ENCODE measurements around the gene MAN2A1. TPM values are rescaled to one million over a fixed set of nuclear protein-coding genes. Genes with fewer than 3 reads are reported as not detected.
A peak's percentile ranks its signal among the peaks of the same experiment; 100 is the strongest.

Gene MAN2A1
- total RNA-seq, 4 donors from 2014 or later, result 38.3 to 51.9 (median 46.2) TPM

DNA sequence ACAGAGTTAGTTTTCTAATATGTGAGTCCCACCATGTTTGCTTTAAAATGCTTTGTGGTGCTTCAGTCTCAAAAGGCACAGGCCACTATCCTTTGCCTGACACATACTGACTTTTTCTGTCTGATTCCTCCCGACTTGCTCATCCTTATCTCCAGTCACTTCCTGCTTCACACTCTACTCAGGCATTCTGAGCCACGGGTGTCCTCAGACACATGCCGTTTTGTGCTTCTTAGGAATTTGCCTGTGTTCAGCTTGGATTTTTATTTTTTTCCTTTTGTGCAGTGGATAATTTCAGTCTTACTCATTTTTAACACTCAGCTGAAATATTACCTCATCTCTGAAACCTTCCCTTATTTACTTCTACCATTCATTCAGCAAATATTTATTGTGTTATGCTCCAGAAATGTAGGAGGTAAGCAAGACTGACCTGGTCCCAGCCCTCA, 54.1 kb downstream of the MAN2A1 start:
- ATAC-seq (ENCODE audit: low FRiP score) (peak; percentile 64), DNase-seq (ENCODE audit: low spot score) (no peak)
- TF ChIP-seq, protein P1, sequence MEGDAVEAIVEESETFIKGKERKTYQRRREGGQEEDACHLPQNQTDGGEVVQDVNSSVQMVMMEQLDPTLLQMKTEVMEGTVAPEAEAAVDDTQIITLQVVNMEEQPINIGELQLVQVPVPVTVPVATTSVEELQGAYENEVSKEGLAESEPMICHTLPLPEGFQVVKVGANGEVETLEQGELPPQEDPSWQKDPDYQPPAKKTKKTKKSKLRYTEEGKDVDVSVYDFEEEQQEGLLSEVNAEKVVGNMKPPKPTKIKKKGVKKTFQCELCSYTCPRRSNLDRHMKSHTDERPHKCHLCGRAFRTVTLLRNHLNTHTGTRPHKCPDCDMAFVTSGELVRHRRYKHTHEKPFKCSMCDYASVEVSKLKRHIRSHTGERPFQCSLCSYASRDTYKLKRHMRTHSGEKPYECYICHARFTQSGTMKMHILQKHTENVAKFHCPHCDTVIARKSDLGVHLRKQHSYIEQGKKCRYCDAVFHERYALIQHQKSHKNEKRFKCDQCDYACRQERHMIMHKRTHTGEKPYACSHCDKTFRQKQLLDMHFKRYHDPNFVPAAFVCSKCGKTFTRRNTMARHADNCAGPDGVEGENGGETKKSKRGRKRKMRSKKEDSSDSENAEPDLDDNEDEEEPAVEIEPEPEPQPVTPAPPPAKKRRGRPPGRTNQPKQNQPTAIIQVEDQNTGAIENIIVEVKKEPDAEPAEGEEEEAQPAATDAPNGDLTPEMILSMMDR (IDR thresholded peaks at IDR 0.05), result no peak

DNA sequence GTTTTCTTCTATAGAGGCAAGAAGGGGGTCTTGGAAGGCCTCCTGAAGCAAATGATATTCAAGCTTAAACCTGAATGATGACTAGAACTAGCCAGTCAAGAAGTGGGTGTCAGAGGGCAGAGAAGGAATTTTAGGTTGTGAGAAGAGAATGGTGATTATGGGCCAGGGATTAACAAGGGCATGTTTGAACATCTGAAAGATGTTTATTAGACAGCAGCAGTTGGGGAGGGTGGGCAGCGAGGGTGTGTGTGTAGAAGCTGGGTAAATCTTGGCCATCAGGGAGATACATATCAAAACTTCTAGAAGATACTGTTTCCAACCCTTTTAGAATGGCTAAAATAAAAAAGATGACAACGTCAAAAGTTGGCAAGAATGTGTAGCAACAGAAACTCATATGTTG, 54.5 kb downstream of the MAN2A1 start:
- DNase-seq (ENCODE audit: low spot score) (no peak), ATAC-seq (ENCODE audit: low FRiP score) (no peak)
- TF ChIP-seq, protein P1 (IDR thresholded peaks at IDR 0.05), result no peak

DNA sequence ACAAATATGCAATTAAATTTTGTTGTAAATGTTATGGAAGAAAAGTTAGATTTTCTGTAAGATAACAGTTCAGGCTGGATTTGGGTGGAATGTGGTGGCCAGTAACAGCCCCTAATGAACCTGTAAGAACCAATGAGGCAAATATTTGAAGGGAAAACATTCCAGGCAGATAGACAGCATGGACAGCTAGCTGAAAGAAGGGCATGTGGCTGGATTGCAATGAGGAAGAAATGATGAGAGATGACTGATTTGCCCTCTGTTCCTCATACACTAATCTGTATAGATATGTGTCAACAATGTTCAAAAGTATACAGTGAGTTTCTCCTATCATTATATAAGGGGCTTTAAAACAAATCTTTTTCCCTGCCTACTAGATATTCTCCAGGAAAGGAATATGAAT, 58.8 kb downstream of the MAN2A1 start:
- no peak for DNase-seq (ENCODE audit: low spot score)
- TF ChIP-seq, protein P1 (IDR thresholded peaks at IDR 0.05), result no peak
- no peak for ATAC-seq (ENCODE audit: low FRiP score)

DNA sequence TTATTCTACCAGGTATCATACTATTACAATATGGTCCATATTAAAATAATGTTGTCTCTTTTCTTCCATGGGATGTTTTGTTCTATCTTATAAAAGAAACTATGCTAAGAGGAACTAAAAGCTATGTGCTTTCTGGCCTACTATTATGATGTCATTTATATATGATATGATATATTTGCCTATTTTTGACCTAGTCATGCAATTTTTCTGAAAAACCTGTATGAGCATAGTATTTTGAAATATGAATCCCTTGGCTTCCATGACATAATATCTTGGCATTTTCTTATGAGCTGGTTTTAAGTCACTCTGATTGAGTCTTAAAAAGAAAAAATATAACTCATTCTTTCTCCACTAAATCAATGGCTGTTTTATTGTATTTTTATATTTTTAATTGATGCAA, 60.7 kb downstream of the MAN2A1 start:
- DNase-seq (ENCODE audit: low spot score) (no peak), ATAC-seq (ENCODE audit: low FRiP score) (no peak)
- TF ChIP-seq, protein P1 (IDR thresholded peaks at IDR 0.05), result no peak

DNA sequence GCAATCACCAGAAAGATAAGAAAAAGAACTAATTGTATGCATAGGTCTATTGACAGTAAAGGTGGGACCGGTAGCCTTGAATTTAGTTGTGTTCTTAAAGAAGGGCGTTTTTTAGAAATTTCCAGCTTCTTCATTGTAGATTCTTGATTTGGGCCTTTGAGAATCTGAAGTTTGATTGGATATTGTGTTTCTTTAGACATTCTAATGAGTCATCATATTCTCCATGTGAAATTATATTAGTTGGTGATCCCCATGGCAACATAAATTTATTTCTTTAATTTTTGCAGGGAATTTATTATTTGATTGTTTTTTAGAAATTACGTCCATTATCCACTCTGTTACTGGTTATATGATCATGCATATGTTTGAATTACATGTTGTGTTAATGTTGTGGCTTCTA, 63.6 kb downstream of the MAN2A1 start:
- TF ChIP-seq, protein P1 (IDR thresholded peaks at IDR 0.05), result no peak
- ATAC-seq (ENCODE audit: low FRiP score), result no peak
- no peak for DNase-seq (ENCODE audit: low spot score)

DNA sequence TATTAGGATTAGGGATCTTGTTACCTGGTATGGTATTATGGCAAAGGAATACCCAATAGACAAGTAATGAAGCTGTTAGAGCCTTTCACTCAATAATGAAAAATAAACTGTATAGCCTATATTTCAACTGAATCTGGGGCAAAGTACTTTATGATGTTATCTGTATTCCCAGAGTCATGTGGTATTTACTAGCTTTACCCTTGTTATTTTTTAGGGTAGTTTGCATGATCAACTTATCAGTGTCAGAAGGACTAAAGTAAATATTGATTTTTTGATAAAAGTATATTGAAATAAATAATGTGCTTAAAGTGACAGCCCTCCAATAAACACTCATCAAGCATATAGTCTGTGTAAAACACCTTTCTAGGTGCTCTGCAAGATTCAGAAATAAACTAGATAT, 64.6 kb downstream of the MAN2A1 start:
- no peak for DNase-seq (ENCODE audit: low spot score)
- TF ChIP-seq, protein P1 (IDR thresholded peaks at IDR 0.05), result no peak
- ATAC-seq (ENCODE audit: low FRiP score), result no peak

DNA sequence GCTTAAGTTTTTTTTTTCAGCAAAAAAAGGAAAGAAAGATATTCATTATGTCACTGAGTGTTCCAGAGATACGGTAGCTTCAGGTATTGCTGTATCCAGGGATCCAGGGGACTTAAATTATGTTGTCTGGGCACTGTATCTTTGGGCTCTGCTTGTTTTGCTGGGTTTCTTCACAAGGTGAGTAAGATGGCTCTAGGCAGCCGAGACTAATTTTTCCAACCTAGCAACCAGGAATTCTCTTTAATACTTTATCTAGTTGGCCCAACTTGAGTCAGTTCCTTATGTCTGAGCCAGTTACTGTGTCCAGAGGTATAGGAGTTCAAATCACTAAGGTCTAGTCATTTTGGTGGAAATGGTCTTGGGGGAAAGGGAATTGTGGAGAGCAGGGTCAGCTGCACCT, 66.0 kb downstream of the MAN2A1 start:
- no peak for DNase-seq (ENCODE audit: low spot score)
- no peak for ATAC-seq (ENCODE audit: low FRiP score)
- TF ChIP-seq, protein P1 (IDR thresholded peaks at IDR 0.05), result no peak
